ENCODE data around the gene CCDC87. TPM values are rescaled to one million over a fixed set of nuclear protein-coding genes. Genes with fewer than 3 reads are reported as not detected.

Gene CCDC87
- total RNA-seq, 1 donor from 2014 or later, result 0.50 TPM

DNA sequence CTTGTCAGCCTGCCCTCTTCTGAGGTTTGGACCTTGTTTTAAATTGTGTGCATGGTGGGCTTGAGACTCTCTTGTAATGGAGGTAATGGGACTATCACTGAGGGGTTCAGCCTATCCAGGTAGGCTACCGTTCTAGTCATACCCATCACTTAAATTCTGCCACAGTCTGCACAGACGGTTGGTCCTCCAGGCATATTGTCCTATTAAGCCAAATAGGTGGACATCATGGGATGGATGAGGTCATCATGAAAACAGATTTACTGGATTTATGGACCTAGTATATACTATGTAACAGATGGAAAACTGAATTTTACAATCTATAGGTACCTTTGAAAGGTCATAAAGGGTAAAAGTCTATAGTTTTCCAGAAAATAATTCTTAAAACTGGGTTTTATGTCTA, 36.5 kb upstream of the CCDC87 start:
- no peaks in the 10 kb centered on the region for H3K9me3 ChIP-seq
- H3K4me3 ChIP-seq, result no peak overlapping the region
- TF ChIP-seq, protein P1, sequence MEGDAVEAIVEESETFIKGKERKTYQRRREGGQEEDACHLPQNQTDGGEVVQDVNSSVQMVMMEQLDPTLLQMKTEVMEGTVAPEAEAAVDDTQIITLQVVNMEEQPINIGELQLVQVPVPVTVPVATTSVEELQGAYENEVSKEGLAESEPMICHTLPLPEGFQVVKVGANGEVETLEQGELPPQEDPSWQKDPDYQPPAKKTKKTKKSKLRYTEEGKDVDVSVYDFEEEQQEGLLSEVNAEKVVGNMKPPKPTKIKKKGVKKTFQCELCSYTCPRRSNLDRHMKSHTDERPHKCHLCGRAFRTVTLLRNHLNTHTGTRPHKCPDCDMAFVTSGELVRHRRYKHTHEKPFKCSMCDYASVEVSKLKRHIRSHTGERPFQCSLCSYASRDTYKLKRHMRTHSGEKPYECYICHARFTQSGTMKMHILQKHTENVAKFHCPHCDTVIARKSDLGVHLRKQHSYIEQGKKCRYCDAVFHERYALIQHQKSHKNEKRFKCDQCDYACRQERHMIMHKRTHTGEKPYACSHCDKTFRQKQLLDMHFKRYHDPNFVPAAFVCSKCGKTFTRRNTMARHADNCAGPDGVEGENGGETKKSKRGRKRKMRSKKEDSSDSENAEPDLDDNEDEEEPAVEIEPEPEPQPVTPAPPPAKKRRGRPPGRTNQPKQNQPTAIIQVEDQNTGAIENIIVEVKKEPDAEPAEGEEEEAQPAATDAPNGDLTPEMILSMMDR (IDR thresholded peaks at IDR 0.05), result no peak
- H3K36me3 ChIP-seq, result peaks cover 73% of the 10 kb centered on the region
- intact Hi-C loops (cut with DNase I), result no loop called here
- peaks cover under 1% of the 10 kb centered on the region for H3K4me1 ChIP-seq
- H3K27ac ChIP-seq, result no peak overlapping the region
- ATAC-seq (no peak), DNase-seq (no peak)
- no peaks in the 10 kb centered on the region for H3K27me3 ChIP-seq (ENCODE audit: low read depth)

DNA sequence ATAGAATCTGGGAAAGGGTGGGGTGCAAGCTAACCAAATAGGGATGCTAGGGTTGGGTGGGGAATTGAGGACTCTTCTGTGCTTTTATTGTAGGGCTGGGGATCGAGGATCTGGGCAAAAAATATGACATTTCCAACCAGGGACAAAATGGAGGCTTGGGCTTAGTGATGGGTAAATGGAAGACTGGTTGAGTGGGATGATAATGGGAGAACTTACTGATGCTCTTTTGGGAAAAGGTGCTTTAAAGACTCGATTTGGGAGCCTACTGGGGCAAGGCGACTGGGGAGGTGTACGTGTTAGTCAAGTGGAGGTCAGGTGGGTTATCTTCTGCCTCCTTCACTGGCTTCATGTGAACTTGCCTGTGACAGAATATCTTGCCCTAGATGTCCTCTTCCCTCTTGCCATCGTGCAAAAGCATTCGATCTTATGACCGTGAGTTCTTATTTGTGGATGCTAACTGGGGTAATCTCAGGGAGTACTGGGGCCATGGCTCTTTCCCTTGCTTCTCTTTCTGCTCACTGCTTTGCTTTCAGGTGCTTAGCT, 35.3 kb upstream of the CCDC87 start:
- DNase-seq (no peak), ATAC-seq (no peak)
- Histone ChIP-seq H3K4me1 (peaks cover 13% of the 10 kb centered on the region), H3K4me3 (no peak overlapping the region), H3K9me3 (no peaks in the 10 kb centered on the region), H3K36me3 (peaks cover 80% of the 10 kb centered on the region), H3K27me3 (ENCODE audit: low read depth) (no peaks in the 10 kb centered on the region), H3K27ac (no peak overlapping the region)
- TF ChIP-seq, protein P1 (IDR thresholded peaks at IDR 0.05), result no peak
- intact Hi-C loops (cut with DNase I), result no loop called here

DNA sequence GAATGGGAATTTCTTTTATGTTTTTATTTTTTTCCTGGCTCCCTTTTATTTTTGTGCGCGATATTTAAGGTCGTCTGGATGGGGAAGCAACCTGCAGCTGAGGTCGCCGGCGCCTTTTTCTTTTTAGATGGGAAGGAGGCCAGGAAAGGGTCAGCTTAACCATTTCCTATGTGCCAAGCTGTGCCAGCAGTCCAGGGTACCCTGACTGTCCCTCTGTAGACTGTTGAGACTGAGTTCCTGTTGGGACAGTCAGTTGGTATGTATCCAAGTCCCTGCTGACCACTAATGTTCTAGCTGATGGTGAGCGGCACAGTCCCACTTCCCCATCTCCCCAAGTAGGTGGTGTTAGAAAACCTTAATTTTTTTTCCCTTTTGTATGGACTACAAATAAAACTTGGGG, 34.1 kb upstream of the CCDC87 start:
- intact Hi-C loops (cut with DNase I), result no loop called here
- Histone ChIP-seq H3K4me1 (peaks cover 25% of the 10 kb centered on the region), H3K36me3 (peaks cover 84% of the 10 kb centered on the region), H3K4me3 (no peak overlapping the region), H3K27me3 (ENCODE audit: low read depth) (no peaks in the 10 kb centered on the region), H3K27ac (no peak overlapping the region), H3K9me3 (no peaks in the 10 kb centered on the region)
- ATAC-seq (no peak), DNase-seq (no peak)
- TF ChIP-seq, protein P1 (IDR thresholded peaks at IDR 0.05), result no peak

- no peak for ATAC-seq
- TF ChIP-seq, protein P1 (IDR thresholded peaks at IDR 0.05), result no peak
- no peak for DNase-seq
- no peak overlapping the region for H3K27ac ChIP-seq
- no peaks in the 10 kb centered on the region for H3K9me3 ChIP-seq
- peaks cover 30% of the 10 kb centered on the region for H3K4me1 ChIP-seq
- intact Hi-C loops (cut with DNase I), result no loop called here
- H3K27me3 ChIP-seq (ENCODE audit: low read depth), result no peaks in the 10 kb centered on the region
- peaks cover 87% of the 10 kb centered on the region for H3K36me3 ChIP-seq
- no peak overlapping the region for H3K4me3 ChIP-seq
Observed at GRCh38 chr11:66626382-66626781, 33.5 kb upstream of the CCDC87 start.

GRCh38 chr11:66625752-66626149, 32.9 kb upstream of the CCDC87 start:
- intact Hi-C loops (cut with DNase I), result no loop called here
- peaks cover 37% of the 10 kb centered on the region for H3K4me1 ChIP-seq
- peak in 1 of 2 donors; percentile 5 for ATAC-seq
- H3K27ac ChIP-seq, result no peak overlapping the region
- H3K4me3 ChIP-seq, result no peak overlapping the region
- TF ChIP-seq, protein P1 (IDR thresholded peaks at IDR 0.05), result no peak
- H3K27me3 ChIP-seq (ENCODE audit: low read depth), result no peaks in the 10 kb centered on the region
- no peak for DNase-seq
- no peaks in the 10 kb centered on the region for H3K9me3 ChIP-seq
- H3K36me3 ChIP-seq, result peaks cover 91% of the 10 kb centered on the region
